Liver (tissue), 9 donors: Measurements from ENCODE around the gene TOP3A. TPM values are rescaled to one million over a fixed set of nuclear protein-coding genes. Genes with fewer than 3 reads are reported as not detected.

Experiments used
- DNase-seq: peaks from one replicate; pipeline ENCODE4 v3.0.0-alpha.2; 2017; ENCODE audit warnings: low spot score
- H3K27ac ChIP-seq, 2 donors: one replicate each; pipeline ENCODE4 v1.7.0; 2013; ENCODE audit warnings: inconsistent platforms in 2 of 2, low read length in 2 of 2, control low read depth in 1 of 2, low read depth in 1 of 2, mild to moderate bottlenecking in 1 of 2
- H3K27me3 ChIP-seq, 4 donors: one replicate each; pipeline versions ENCODE4 v1.6.1 to v1.7.0; 2013; ENCODE audit warnings: low read length in 3 of 4, inconsistent platforms in 1 of 4, mild to moderate bottlenecking in 1 of 4, moderate library complexity in 1 of 4; ENCODE audit not compliant: control insufficient read depth in 4 of 4, insufficient read depth in 4 of 4
- H3K36me3 ChIP-seq, 4 donors: one replicate each; pipeline versions ENCODE4 v1.6.1 to v1.7.0; 2013; ENCODE audit warnings: low read length in 3 of 4, mild to moderate bottlenecking in 3 of 4, low read depth in 1 of 4, moderate library complexity in 1 of 4; ENCODE audit not compliant: control insufficient read depth in 4 of 4, insufficient read depth in 3 of 4
- H3K4me1 ChIP-seq, 4 donors: one replicate each; pipeline versions ENCODE4 v1.6.1 to v1.7.0; 2013; ENCODE audit warnings: low read length in 3 of 4, mild to moderate bottlenecking in 3 of 4, moderate library complexity in 1 of 4; ENCODE audit not compliant: control insufficient read depth in 4 of 4, insufficient read depth in 4 of 4
- H3K4me3 ChIP-seq, 3 donors: one replicate each; pipeline versions ENCODE4 v1.6.1 to v1.7.0; 2013; ENCODE audit warnings: low read length in 3 of 3, control low read depth in 1 of 3, low read depth in 1 of 3, mild to moderate bottlenecking in 1 of 3
- H3K9ac ChIP-seq, 2 donors: one replicate each; pipeline ENCODE4 v1.7.0; 2013; ENCODE audit warnings: low read length in 2 of 2, mild to moderate bottlenecking in 2 of 2, moderate library complexity in 2 of 2, control low read depth in 1 of 2, low read depth in 1 of 2
- H3K9me3 ChIP-seq, 4 donors: one replicate each; pipeline versions ENCODE4 v1.6.1 to v1.7.0; 2013; ENCODE audit warnings: low read length in 3 of 4; ENCODE audit not compliant: control insufficient read depth in 4 of 4
- EGR1 ChIP-seq, 2 donors: IDR thresholded peaks; 2 replicates each; pipeline ENCODE4 v1.6.1; 2016 to 2018; ENCODE audit warnings: antibody characterized with exemption in 2 of 2, low read depth in 2 of 2
- FOXA2 ChIP-seq: IDR thresholded peaks from 2 replicates; pipeline ENCODE4 v1.6.1; 2016; ENCODE audit warnings: antibody characterized with exemption
- HNF4A ChIP-seq, 2 donors: conservative IDR thresholded peaks; 2 replicates each; pipeline ENCODE4 v1.6.1; 2016; ENCODE audit warnings: antibody characterized with exemption in 2 of 2, mild to moderate bottlenecking in 2 of 2
- HNF4G ChIP-seq: IDR thresholded peaks from 2 replicates; pipeline ENCODE4 v1.6.1; 2016; ENCODE audit warnings: antibody characterized with exemption
- JUND ChIP-seq, 2 donors: IDR thresholded peaks; 2 replicates each; pipeline ENCODE4 v1.6.1; 2016; ENCODE audit warnings: antibody characterized with exemption in 2 of 2
- RXRA ChIP-seq, 2 donors: IDR thresholded peaks; 2 replicates each; pipeline ENCODE4 v1.6.1; 2017 to 2018; ENCODE audit warnings: antibody characterized with exemption in 2 of 2, mild to moderate bottlenecking in 1 of 2
- SP1 ChIP-seq: IDR thresholded peaks from 2 replicates; pipeline ENCODE4 v1.6.1; 2018; ENCODE audit warnings: antibody characterized with exemption, mild to moderate bottlenecking
- TAF1 ChIP-seq: conservative IDR thresholded peaks from 2 replicates; pipeline ENCODE4 v1.6.1; 2016; ENCODE audit warnings: antibody characterized with exemption, mild to moderate bottlenecking
- YY1 ChIP-seq: IDR thresholded peaks from 2 replicates; pipeline ENCODE4 v1.6.1; 2016; ENCODE audit warnings: antibody characterized with exemption, mild to moderate bottlenecking
- WGBS: extraction: QIAGEN DNeasy Blood & Tissue Kit; methylation state at CpG from one replicate; pipeline ENCODE4 v1.1.7; 2013; 5-methylcytosine and 5-hydroxymethylcytosine counted together
- polyA plus RNA-seq, 2 donors: library from polyadenylated mRNA; stranded (reverse) in 1 of 2; unstranded in 1 of 2; fragments of 200-250 nt in 1 of 2; fragments of >200 nt in 1 of 2; fragmentation: Nextera tagmentation in 1 of 2; extraction: Ambion mirVana in 1 of 2; gene quantifications; one replicate each; pipeline versions ENCODE4 v1.2.1 to v1.2.3, GENCODE V29; 2013 to 2015
- total RNA-seq, 2 donors: library from RNA; depleted of rRNA; stranded (reverse); fragments of >200 nt; gene quantifications; one replicate each; pipeline ENCODE4 v1.2.3, GENCODE V29; 2014
- TF ChIP-seq, protein P1 (sequence below): IDR thresholded peaks from 2 replicates; pipeline ENCODE4 v1.6.1; 2016; ENCODE audit warnings: antibody characterized with exemption
- TF ChIP-seq, protein P2 (sequence below): IDR thresholded peaks from 2 replicates; pipeline ENCODE4 v1.6.1; 2016; ENCODE audit warnings: antibody characterized with exemption
- TF ChIP-seq, protein P3 (sequence below): fragments of 150-350 bp; IDR thresholded peaks from 2 replicates; pipeline ENCODE4 v1.5.1; 2017; ENCODE audit warnings: improper control_type of control experiment, low read depth, low read length; ENCODE audit not compliant: missing input control
- TF ChIP-seq, protein P4 (sequence below): IDR thresholded peaks from 2 replicates; pipeline ENCODE4 v1.6.1; 2016; ENCODE audit warnings: antibody characterized with exemption, mild to moderate bottlenecking
- donor health status: healthy.
- donor health status: healthy.
- donor health status: healthy.
- donor health status: healthy.
- donor health status: healthy.

Gene TOP3A
- total and polyA plus RNA-seq, 4 donors: 6.6 to 37.5 (median 14.3) TPM

DNA sequence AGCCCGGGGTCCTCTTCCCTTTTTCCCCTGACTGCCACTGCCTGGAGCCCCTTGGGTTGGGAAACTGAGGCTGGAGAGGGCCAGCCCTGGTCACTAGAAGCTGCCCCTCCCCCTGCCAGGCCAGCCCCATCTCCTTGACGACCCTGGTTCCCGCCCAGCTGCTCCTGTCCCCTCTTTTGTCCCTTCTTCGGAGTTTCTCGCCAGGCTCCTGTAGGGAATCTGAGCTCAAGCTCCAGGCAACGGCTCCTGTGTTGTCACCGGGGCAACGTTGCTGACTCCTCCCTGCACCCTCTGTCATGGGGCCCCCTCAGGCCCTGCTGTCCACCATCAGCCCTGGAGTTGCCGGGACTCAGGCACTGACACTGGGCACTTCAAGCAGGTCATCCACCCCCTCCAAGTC lies 83.6 kb downstream of the TOP3A start:
- 91% methylated on average over 9 of the region's 9 CpGs for WGBS

DNA sequence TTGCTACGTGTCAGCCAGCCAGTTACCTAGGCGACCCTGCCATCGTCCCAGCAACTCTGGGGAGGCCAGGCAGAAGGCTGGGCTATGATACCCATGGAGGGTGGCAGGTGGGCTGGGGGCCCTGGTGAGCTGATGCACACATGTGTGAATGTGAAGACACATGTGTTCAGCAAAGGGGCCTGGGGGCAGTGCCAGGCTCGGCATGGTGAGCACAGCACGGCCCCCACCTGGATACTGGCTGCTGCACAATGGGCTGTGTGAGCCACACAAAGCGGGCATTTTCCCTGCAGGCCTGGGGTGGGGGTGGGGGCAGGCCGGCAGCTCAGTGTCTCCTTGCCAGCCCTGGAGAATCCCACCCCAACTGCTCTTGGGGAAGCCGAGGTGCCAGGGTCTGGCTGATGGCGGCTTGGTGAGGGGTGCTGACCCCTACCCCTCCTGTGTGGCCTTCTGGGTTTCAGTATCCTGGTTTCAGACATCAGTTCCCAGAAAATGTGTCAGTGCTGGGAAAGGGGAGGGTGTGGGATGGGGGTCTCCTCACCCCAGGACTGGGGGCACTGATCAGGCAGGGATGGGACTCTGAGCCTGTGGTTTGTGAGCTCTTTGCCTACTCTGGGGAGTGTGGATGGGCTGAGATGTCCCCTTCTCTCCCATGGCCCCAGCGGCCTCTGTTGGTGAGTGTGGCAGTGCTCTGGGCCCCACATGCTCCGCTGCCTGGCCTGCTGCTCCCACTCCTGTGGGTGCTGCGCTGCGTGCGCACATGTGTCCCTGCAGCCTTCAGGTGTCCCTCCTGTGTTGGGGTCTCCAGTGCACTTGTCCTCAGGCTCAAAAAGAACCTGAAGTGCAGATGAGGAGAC lies 84.3 kb downstream of the TOP3A start:
- Histone ChIP-seq H3K36me3 (peaks cover 0 to 3% (median 0%) of the 10 kb centered on the region in 4 donors), H3K4me3 (no peak overlapping the region), H3K9ac (no peak overlapping the region), H3K4me1 (peaks cover 0 to 10% (median 4%) of the 10 kb centered on the region in 4 donors), H3K27ac (no peak overlapping the region), H3K27me3 (no peaks in the 10 kb centered on the region), H3K9me3 (no peaks in the 10 kb centered on the region)
- DNase-seq: no peak
- TF ChIP-seq EGR1 (IDR thresholded peaks at IDR 0.05; ENCODE audit: low read depth in 2 of 2) (no peak), HNF4G (no peak), JUND (IDR thresholded peaks at IDR 0.05) (no peak), RXRA (IDR thresholded peaks at IDR 0.05) (no peak), FOXA2 (no peak), HNF4A (conservative IDR thresholded peaks at IDR 0.05) (no peak)
- TF ChIP-seq, protein P1, sequence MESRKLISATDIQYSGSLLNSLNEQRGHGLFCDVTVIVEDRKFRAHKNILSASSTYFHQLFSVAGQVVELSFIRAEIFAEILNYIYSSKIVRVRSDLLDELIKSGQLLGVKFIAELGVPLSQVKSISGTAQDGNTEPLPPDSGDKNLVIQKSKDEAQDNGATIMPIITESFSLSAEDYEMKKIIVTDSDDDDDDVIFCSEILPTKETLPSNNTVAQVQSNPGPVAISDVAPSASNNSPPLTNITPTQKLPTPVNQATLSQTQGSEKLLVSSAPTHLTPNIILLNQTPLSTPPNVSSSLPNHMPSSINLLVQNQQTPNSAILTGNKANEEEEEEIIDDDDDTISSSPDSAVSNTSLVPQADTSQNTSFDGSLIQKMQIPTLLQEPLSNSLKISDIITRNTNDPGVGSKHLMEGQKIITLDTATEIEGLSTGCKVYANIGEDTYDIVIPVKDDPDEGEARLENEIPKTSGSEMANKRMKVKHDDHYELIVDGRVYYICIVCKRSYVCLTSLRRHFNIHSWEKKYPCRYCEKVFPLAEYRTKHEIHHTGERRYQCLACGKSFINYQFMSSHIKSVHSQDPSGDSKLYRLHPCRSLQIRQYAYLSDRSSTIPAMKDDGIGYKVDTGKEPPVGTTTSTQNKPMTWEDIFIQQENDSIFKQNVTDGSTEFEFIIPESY: no peak
- 91% methylated on average over 14 of the region's 14 CpGs for WGBS

More for the DNA sequence above, 83.6 kb downstream of the TOP3A start:
- H3K4me1 ChIP-seq: peaks cover 0 to 6% (median under 1%) of the 10 kb centered on the region in 4 donors
- no peak for DNase-seq
- TF ChIP-seq SP1: no peak
- TF ChIP-seq HNF4A (conservative IDR thresholded peaks at IDR 0.05): no peak
- TF ChIP-seq RXRA (IDR thresholded peaks at IDR 0.05): no peak
- TF ChIP-seq, protein P2, sequence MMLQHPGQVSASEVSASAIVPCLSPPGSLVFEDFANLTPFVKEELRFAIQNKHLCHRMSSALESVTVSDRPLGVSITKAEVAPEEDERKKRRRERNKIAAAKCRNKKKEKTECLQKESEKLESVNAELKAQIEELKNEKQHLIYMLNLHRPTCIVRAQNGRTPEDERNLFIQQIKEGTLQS: no peak
- TF ChIP-seq YY1: no peak
- TF ChIP-seq TAF1: no peak
- H3K9ac ChIP-seq: no peak overlapping the region
- H3K27me3 ChIP-seq: no peaks in the 10 kb centered on the region
- H3K9me3 ChIP-seq: no peaks in the 10 kb centered on the region
- H3K36me3 ChIP-seq: peaks cover 0 to 3% (median 0%) of the 10 kb centered on the region in 4 donors
- H3K27ac ChIP-seq: no peak overlapping the region
- H3K4me3 ChIP-seq: no peak overlapping the region

DNA sequence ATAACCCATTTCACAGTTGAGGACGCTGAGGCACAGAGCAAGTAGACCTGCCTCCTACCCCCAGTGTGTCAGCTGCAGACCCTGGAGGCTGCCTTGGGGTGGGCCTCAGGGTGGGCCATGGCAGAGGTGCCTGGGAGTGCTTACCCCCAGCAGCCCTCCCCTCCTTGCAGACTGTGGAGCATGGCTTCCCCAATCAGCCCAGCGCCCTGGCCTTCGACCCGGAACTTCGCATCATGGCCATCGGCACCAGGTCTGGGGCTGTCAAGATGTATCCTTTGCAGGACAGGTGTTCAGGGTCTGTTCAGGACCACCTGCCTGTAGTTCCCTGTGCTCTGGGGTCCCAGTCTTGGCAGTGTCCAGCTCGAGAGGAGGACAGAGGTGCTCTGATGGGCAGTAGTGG lies 85.0 kb downstream of the TOP3A start:
- TF ChIP-seq JUND (IDR thresholded peaks at IDR 0.05): no peak
- TF ChIP-seq, protein P3, sequence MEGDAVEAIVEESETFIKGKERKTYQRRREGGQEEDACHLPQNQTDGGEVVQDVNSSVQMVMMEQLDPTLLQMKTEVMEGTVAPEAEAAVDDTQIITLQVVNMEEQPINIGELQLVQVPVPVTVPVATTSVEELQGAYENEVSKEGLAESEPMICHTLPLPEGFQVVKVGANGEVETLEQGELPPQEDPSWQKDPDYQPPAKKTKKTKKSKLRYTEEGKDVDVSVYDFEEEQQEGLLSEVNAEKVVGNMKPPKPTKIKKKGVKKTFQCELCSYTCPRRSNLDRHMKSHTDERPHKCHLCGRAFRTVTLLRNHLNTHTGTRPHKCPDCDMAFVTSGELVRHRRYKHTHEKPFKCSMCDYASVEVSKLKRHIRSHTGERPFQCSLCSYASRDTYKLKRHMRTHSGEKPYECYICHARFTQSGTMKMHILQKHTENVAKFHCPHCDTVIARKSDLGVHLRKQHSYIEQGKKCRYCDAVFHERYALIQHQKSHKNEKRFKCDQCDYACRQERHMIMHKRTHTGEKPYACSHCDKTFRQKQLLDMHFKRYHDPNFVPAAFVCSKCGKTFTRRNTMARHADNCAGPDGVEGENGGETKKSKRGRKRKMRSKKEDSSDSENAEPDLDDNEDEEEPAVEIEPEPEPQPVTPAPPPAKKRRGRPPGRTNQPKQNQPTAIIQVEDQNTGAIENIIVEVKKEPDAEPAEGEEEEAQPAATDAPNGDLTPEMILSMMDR: no peak
- TF ChIP-seq YY1: no peak
- TF ChIP-seq, protein P2: no peak
- TF ChIP-seq, protein P4, sequence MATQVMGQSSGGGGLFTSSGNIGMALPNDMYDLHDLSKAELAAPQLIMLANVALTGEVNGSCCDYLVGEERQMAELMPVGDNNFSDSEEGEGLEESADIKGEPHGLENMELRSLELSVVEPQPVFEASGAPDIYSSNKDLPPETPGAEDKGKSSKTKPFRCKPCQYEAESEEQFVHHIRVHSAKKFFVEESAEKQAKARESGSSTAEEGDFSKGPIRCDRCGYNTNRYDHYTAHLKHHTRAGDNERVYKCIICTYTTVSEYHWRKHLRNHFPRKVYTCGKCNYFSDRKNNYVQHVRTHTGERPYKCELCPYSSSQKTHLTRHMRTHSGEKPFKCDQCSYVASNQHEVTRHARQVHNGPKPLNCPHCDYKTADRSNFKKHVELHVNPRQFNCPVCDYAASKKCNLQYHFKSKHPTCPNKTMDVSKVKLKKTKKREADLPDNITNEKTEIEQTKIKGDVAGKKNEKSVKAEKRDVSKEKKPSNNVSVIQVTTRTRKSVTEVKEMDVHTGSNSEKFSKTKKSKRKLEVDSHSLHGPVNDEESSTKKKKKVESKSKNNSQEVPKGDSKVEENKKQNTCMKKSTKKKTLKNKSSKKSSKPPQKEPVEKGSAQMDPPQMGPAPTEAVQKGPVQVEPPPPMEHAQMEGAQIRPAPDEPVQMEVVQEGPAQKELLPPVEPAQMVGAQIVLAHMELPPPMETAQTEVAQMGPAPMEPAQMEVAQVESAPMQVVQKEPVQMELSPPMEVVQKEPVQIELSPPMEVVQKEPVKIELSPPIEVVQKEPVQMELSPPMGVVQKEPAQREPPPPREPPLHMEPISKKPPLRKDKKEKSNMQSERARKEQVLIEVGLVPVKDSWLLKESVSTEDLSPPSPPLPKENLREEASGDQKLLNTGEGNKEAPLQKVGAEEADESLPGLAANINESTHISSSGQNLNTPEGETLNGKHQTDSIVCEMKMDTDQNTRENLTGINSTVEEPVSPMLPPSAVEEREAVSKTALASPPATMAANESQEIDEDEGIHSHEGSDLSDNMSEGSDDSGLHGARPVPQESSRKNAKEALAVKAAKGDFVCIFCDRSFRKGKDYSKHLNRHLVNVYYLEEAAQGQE: no peak
- no peaks in the 10 kb centered on the region for H3K27me3 ChIP-seq
- no peaks in the 10 kb centered on the region for H3K9me3 ChIP-seq
- peaks cover 0 to 3% (median 0%) of the 10 kb centered on the region in 4 donors for H3K36me3 ChIP-seq
- no peak overlapping the region for H3K9ac ChIP-seq
- DNase-seq: no peak
- peaks cover 0 to 14% (median 6%) of the 10 kb centered on the region in 4 donors for H3K4me1 ChIP-seq
- no peak overlapping the region for H3K27ac ChIP-seq
- H3K4me3 ChIP-seq: no peak overlapping the region
- 95% methylated on average over 7 of the region's 7 CpGs for WGBS
